Left colon (tissue), 2 donors: Measurements from ENCODE around the gene AFF1. TPM values are rescaled to one million over a fixed set of nuclear protein-coding genes. Genes with fewer than 3 reads are reported as not detected.
A peak's percentile ranks its signal among the peaks of the same experiment; 100 is the strongest.

ENCODE experiments used
- ATAC-seq: fragments of 200-7000 bp; cut with Tn5 transposase; one replicate; pipeline ENCODE4 v1.9.1; 2020; ENCODE audit warnings: mild to moderate bottlenecking, moderate library complexity
- DNase-seq, 2 donors: peaks; one replicate each; pipeline ENCODE4 v3.0.0-alpha.2; 2020
- intact Hi-C, 2 donors: fragments of 100-400 bp; cut with DNase I in 1 of 2; cut with micrococcal nuclease in 1 of 2; formaldehyde crosslinking; loops; one replicate each; pipeline versions ENCODE4 v1.11.2 to v1.14.0; 2022; cut with DNase I, micrococcal nuclease
- total RNA-seq, 2 donors: library from RNA; stranded (reverse); fragmentation: NEBNext Ultra II Directional; extraction: Animal tissue kit (Norgen Biotek cat#: 25700); gene quantifications; one replicate each; pipeline ENCODE4 v1.2.1, GENCODE V29; 2021
- donor health status: DM: no; HTN: no; CAD: no.
- donor health status: DM: yes; HTN: yes; CAD: no.

The AFF1 gene
- total RNA-seq, 2 donors from 2014 or later = 86.2 to 95.2 TPM

GRCh38 chr4:87041141-87041540, 106.3 kb downstream of the AFF1 start:
- DNase-seq (no peak), ATAC-seq (no peak)
- intact Hi-C loops = no loop called here

DNA sequence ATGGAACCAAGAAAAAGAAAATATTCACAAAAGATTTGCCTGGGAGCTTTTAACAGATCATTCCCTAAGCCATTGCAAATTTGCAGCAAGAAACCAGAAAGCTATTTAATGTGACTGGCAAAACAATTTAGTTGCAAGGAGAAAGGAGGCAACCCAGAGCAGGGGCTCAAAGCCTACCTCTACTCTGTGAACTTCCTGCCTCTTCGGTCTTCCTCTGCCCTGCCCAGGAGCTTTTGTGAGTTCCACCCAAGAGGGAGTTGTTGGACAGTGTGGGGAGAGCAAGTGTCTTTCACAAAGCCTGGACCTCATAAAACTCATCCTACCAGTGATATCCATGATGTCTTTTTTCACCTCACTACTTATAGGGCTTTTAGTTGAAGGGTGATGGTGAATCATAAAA, 107.4 kb downstream of the AFF1 start:
- ATAC-seq = peak; percentile 46
- DNase-seq = no peak
- intact Hi-C loops = no loop called here

- DNase-seq = no peak
- ATAC-seq = peak; percentile 53
- intact Hi-C loops = no loop called here
Observed at GRCh38 chr4:87042986-87043820, 108.4 kb downstream of the AFF1 start.

- intact Hi-C loops = no loop called here
- ATAC-seq (peak; percentile 15), DNase-seq (no peak)
Observed at GRCh38 chr4:87044511-87045233, 109.9 kb downstream of the AFF1 start.

DNA sequence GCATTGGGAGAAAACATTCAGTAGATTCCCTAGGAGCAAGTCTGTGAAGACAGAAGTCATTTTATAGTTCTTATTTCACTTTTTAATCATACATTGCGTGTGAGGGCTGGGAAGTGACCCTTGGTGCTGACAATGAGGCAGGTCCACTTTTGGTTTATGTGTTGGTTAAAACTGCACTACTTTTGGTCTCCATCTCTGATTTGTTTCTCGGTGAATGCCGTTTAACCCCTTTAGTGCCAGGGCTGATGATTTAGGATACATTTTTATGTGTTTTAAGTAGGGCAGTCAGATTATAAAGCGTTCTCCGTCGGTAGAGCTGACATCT, 110.4 kb downstream of the AFF1 start:
- no peak for DNase-seq
- intact Hi-C loops = no loop called here
- ATAC-seq = no peak

GRCh38 chr4:87045659-87046058, 110.8 kb downstream of the AFF1 start:
- intact Hi-C loops = no loop called here
- DNase-seq = no peak
- ATAC-seq = no peak

DNA sequence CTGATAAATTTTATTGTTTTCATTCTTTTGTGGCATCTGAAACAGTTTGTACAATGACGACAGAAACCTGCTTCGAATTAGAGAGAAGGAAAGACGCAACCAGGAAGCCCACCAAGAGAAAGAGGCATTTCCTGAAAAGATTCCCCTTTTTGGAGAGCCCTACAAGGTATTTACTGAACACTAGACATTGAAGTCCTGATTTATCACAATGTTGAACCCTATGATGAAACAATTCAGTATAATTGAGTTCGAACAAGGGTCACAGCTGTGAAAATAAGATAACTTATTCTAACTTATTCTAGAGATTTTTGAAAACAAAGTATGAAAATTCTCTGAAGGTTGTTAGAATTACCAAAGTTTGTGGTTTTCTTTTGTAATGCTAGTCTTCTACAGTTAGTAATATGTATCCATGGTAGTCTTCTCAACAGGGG, 111.3 kb downstream of the AFF1 start:
- no peak for DNase-seq
- intact Hi-C loops = no loop called here
- ATAC-seq = no peak

DNA sequence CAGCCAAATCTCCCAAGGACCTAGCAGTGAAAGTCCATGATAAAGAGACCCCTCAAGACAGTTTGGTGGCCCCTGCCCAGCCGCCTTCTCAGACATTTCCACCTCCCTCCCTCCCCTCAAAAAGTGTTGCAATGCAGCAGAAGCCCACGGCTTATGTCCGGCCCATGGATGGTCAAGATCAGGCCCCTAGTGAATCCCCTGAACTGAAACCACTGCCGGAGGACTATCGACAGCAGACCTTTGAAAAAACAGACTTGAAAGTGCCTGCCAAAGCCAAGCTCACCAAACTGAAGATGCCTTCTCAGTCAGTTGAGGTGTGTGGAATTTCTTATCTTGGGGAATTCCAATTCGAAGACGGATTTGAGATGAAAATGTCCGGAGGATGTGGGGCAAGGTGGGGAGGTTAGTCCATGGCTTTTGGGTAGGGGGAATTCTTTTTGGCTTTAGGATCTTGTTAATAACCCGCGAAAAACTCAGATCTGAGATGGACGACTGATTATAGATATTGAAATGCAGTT, 112.5 kb downstream of the AFF1 start:
- no peak for DNase-seq
- ATAC-seq = no peak
- intact Hi-C loops = no loop called here

DNA sequence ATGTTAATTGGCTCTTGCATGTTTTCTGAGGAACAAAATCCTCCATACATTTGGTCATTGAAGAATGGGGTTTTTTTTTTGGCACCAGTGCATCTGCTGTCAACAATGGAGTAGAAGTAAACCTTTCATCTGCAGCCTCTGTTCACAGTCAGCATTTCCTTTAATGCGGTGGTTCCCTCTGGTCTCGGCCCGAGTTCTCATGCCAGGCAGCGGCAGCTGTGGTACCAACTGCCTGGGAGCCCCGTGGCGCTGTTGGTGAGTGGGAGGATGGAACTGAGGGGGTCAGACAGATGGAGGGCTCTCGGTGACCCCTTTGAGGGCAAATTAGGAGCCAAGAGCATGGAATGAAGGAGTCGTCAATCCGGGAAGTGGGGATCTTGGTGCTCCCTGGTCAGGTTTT, 114.7 kb downstream of the AFF1 start:
- ATAC-seq (no peak), DNase-seq (no peak)
- intact Hi-C loops = no loop called here

DNA sequence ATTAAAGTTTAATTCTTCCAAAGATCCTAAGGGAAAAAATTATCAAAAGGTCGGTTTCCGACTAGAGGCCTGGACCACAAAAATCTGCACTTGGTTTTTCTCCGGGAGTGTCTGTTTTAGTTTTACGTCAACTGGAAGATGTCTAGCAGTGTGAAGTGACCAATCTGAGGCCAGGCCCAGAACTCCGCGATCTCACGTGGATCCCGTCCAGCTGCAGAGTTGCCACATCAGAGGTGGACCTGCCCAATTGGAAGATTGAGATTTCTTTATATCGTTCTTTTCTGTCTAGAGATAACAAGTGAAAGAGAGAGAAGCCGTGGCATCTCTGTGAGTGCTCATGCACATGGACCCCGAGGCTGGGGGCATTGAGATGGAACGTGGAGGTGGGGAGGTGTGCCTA, 115.8 kb downstream of the AFF1 start:
- intact Hi-C loops = no loop called here
- ATAC-seq = no peak

GRCh38 chr4:87051121-87051713, 116.4 kb downstream of the AFF1 start:
- no peak for ATAC-seq
- DNase-seq = no peak
- intact Hi-C loops = no loop called here

More for the DNA sequence above, 115.8 kb downstream of the AFF1 start:
- DNase-seq = no peak

DNA sequence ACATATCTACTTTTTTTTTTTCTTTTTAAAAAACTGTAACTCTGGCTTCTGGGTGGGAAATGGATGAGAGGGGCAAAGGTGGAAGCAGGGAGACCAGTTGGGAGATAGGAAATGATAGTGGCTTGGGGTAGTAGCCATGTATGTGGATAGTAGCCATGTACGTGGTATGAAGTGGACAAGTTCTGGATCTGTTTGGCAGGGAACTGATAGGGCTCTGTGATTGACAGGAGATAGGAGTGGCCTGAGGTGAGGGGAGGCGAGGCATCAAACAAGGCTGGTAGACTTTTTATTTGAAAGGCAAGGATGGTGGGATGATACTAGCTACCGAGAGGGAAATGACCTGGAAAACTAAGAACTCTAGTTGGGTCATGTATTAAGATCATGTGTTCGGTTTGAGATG, 117.8 kb downstream of the AFF1 start:
- intact Hi-C loops = no loop called here
- ATAC-seq (no peak), DNase-seq (no peak)

DNA sequence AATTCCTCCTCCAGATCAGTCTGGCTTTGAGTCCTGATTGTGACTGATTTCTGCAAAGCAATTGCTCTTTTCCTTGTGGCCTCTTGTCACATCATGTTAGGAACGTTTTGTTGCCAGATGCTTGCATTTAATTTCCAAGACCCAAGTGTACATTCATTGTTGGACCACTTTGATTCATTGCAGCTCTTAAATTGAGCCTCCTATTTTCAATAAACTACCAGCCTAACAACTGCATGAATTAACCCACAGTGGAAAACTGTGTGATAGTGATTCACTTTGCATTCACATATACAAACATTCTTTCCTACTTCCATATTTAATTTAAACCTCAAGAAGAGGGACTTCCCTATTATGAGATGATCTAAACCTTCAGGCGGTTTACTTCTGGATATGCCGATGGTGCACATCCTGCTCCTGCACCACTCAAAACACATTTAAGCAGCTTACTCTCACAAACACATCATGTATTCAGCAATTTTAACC, 118.4 kb downstream of the AFF1 start:
- ATAC-seq (no peak), DNase-seq (no peak)
- intact Hi-C loops = no loop called here

DNA sequence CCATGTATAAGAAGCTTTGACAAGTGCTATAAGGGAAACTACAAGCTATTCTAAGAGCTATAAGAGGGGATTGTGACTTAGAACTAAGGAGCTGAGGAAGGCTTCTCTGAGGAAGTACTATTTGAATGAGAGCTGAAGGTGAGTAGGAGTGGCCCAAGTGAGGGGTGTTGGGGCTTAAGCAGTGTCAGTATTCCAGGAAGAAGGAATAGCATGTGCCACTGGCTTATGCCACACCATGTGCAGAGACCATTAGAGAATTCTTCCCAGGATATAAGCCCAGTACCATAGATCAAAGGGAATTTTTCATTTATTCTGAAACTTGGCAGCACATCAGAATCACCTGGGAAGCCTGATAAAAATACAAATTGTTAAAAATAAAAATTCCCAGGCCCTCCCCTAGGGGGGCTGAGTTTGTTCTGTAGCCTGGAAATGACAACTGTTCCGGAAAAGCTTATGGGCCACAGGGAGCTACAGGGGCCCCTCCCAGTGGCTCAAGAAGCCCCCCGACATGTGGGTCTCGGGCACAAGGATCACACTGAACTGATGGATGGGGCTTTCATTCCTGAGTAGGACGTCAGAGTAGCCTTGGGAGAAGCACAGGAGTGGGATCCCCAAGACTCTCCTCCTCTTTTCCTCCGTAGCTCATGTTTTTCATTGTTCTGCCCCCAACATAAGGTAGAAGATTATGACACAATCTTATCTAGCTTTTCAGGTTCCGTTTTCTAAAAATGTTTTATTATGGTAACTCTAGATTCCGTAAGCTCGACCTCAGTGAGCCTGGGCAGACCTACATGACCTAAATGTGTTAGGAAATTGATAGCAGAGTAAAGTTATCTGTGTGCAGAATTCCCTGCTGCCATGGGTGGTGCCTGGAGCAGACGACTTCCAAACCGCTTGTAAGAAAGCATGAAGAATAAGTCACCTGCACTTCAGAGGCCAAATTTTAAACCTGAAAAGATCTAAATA, 119.3 kb downstream of the AFF1 start:
- ATAC-seq (no peak), DNase-seq (no peak)
- intact Hi-C loops = no loop called here

GRCh38 chr4:87054900-87055299, 120.1 kb downstream of the AFF1 start:
- DNase-seq = no peak
- ATAC-seq = no peak
- intact Hi-C loops = no loop called here

DNA sequence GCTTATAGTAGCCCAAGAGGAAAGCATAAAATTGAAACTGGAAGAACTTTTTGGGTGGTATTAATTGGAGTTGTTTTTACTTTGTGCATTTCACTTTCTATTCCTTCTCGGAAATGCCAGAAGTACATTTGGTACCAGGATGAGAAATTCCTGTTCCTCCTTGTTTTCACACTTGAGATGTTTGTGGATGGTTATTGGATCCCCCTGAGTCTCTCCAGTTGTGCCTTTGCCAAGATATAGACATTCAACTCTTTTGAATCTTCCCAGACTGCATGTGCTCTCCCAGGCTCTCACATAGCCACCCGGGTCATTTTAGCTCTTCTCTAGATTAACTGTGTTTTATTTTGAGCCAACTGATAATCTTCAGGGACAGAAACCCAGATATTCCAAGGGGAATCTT, 120.5 kb downstream of the AFF1 start:
- ATAC-seq (no peak), DNase-seq (no peak)
- intact Hi-C loops = no loop called here

DNA sequence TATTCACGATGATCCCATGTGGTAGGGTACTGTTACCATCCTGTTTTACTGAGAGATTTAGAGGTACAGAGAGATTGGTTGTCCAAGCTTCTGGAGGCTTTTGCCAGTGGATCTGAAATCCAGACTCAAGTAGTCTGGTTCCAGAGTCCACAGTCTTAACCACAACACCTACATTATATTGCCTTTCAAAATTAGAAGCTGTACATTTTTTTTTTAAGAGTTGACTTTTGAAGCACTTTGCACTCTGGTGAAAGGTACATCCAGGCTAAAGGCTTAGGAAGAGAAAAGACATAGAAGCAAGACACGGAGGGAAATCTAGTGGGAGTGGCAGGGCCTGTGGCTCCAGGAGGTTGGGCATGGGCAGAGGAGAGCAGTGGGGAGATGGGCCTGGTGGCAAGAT, 122.1 kb downstream of the AFF1 start:
- peak; percentile 79 for ATAC-seq
- intact Hi-C loops = no loop called here
- DNase-seq = peak in 1 of 2 donors; percentile 25

- DNase-seq (no peak), ATAC-seq (no peak)
- intact Hi-C loops = no loop called here
Observed at GRCh38 chr4:87057835-87058355, 123.1 kb downstream of the AFF1 start.
